Subcutaneous adipose tissue (tissue), 4 donors: ENCODE data around the gene MAP4K3. TPM values are rescaled to one million over a fixed set of nuclear protein-coding genes. Genes with fewer than 3 reads are reported as not detected.

ENCODE experiments used
- CTCF ChIP-seq: fragments of 450-650 bp; IDR thresholded peaks from one replicate; pipeline ENCODE4 v1.5.1; 2016; ENCODE audit warnings: low read depth, mild to moderate bottlenecking, control low read depth, antibody characterized with exemption, moderate library complexity
- total RNA-seq, 4 donors: library from RNA; depleted of rRNA; stranded (reverse); fragments of >200 nt; gene quantifications; one replicate each; pipeline ENCODE4 v1.1.0, GENCODE V29; 2016

The MAP4K3 gene
- total RNA-seq, 4 donors from 2014 or later: 57.8 to 90.6 (median 63.6) TPM

GRCh38 chr2:39392672-39393071 is 44.4 kb downstream of the MAP4K3 start:
- no peak for TF ChIP-seq CTCF

GRCh38 chr2:39390216-39390615 is 46.9 kb downstream of the MAP4K3 start:
- TF ChIP-seq CTCF: no peak

- TF ChIP-seq CTCF: no peak
Observed at GRCh38 chr2:39386064-39386463, 51.0 kb downstream of the MAP4K3 start.

- no peak for TF ChIP-seq CTCF
Observed at GRCh38 chr2:39385172-39385571, 51.9 kb downstream of the MAP4K3 start.

GRCh38 chr2:39383146-39383545 is 53.9 kb downstream of the MAP4K3 start:
- no peak for TF ChIP-seq CTCF

DNA sequence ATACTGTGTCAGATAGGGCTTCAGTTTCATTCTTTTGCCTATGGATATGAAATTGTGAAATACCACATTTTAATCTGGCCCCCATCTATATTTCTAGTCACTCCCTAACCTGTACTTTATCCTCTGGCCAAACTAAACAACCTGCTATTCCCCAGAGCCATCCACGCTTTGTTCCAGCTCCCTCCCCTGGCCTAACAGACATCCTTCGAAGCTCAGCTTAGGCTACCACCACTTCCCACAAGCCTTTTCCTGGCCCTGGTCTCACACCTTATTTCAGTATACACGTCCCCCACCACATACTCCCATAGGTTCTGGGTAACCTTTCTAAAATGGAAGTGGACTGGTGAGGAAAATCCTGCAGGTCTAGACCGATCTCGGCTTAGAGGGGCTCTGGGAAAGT is 55.4 kb downstream of the MAP4K3 start:
- no peak for TF ChIP-seq CTCF

DNA sequence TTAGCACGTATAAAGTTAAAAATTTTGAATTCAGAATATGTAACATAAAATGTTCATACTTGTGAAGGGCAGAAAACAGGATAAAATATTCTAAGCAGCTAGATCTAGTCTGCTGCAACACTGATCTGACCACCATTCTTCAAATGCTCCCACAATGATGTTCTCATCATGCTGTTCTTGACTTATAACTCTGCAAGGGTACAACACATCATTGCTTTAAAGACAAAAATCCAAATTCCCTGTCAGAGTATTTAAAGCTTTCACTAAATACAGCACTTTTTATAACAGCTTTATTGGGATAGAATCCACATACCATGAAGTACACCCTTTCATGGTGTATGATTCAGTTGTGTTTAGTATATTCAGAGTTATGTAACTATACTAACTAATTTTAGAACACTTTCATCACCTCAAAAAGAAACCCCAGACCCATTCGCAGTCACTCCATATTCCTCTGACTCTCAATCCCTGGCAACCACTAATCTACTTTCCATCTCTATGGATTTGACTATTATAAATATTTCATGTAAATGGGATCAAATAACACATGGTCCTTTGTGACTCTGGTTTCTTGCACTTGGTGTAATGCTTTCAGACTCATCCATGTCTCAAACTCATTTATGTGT is 56.4 kb downstream of the MAP4K3 start:
- no peak for TF ChIP-seq CTCF
